ENCODE measurements around the gene NPPC. TPM values are rescaled to one million over a fixed set of nuclear protein-coding genes. Genes with fewer than 3 reads are reported as not detected.

NPPC gene
- total RNA-seq, 1 experiment from 2014 or later: not detected

DNA sequence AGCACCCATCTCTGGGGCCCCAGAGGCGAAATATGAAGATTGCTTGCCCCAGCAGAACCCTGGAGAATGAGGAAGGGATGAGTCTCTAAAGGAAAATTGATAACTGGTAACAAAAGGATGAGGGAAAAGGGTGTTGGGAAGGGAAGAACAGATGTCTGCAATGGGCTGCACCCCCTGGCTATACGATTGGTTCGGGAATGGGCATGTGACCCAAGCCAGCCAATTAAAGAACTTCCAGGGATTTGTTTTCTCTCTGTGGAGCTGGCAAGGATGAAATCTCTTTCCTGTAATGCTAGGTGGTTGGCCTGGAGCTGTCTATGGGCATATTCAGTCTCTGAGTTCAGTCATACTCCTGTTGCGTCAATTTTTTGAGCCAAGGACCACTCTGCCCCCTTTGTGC, 12.8 kb upstream of the NPPC start:
- no peaks in the 10 kb centered on the region for H3K27me3 ChIP-seq (ENCODE audit: low read length)
- H3K4me2 ChIP-seq (ENCODE audit: low read length): no peak overlapping the region
- no peaks in the 10 kb centered on the region for H3K9me3 ChIP-seq (ENCODE audit: low read length)
- H4K20me1 ChIP-seq (ENCODE audit: low read length): no peaks in the 10 kb centered on the region
- H3F3A ChIP-seq (ENCODE audit: low read length, unreplicated experiment): no peaks in the 10 kb centered on the region
- H3K79me2 ChIP-seq (ENCODE audit: low read length): no peaks in the 10 kb centered on the region
- H3K4me3 ChIP-seq (ENCODE audit: low read length): no peak overlapping the region
- TF ChIP-seq EZH2 (IDR thresholded peaks at IDR 0.05; ENCODE audit: low read length, unreplicated experiment): no peak
- TF ChIP-seq, protein P1, sequence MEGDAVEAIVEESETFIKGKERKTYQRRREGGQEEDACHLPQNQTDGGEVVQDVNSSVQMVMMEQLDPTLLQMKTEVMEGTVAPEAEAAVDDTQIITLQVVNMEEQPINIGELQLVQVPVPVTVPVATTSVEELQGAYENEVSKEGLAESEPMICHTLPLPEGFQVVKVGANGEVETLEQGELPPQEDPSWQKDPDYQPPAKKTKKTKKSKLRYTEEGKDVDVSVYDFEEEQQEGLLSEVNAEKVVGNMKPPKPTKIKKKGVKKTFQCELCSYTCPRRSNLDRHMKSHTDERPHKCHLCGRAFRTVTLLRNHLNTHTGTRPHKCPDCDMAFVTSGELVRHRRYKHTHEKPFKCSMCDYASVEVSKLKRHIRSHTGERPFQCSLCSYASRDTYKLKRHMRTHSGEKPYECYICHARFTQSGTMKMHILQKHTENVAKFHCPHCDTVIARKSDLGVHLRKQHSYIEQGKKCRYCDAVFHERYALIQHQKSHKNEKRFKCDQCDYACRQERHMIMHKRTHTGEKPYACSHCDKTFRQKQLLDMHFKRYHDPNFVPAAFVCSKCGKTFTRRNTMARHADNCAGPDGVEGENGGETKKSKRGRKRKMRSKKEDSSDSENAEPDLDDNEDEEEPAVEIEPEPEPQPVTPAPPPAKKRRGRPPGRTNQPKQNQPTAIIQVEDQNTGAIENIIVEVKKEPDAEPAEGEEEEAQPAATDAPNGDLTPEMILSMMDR (conservative IDR thresholded peaks at IDR 0.05; ENCODE audit: low read depth, low read length): no peak
- no peak for TF ChIP-seq EZH2phosphoT487 (IDR thresholded peaks at IDR 0.05; ENCODE audit: borderline replicate concordance, low read length)
- H2AFZ ChIP-seq (ENCODE audit: low read length): no peak overlapping the region
- CTCF ChIA-PET: interaction anchor here (0.8 kb wide), 1 partner anchor 14 kb away, joined by 3 read pairs; no protein-coding TSS in a partner anchor
- H3K4me1 ChIP-seq (ENCODE audit: insufficient read depth, low read length): no peaks in the 10 kb centered on the region
- intact Hi-C loops (cut with micrococcal nuclease): no loop called here
- H3K27ac ChIP-seq (ENCODE audit: low read length): no peak overlapping the region
- H3K36me3 ChIP-seq (ENCODE audit: low read depth, low read length): no peaks in the 10 kb centered on the region
- DNase-seq (no peak), ATAC-seq (no peak)
- no TSS peak for BruUV-seq (replicated peaks)
- no peaks in the 10 kb centered on the region for H3K9me2 ChIP-seq (replicated peaks; ENCODE audit: low read length)
- H3K9ac ChIP-seq (ENCODE audit: low read length): no peak overlapping the region
- POLR2A ChIA-PET (ENCODE audit: unreplicated experiment): no interaction called here

DNA sequence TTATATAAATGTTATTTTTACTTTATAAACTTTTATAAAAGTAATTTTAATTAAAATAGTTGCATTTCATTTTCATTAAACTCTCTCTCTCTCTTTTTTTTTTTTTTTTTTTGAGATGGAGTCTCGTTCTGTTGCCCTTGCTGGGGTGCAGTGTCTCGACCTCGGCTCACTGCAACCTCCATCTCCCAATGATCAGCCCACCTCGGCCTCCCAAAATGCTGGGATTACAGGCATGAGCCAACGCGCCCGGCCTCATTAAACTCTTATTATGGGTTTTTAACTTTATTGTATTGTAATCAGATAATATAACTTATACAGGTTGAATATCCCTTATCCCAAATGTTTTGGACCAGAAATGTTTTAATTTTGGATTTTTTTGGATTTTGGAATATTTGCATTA, 10.9 kb upstream of the NPPC start:
- no peaks in the 10 kb centered on the region for H3F3A ChIP-seq (ENCODE audit: low read length, unreplicated experiment)
- CTCF ChIA-PET: no interaction called here
- POLR2A ChIA-PET (ENCODE audit: unreplicated experiment): no interaction called here

GRCh38 chr2:231936491-231936890, 10.3 kb upstream of the NPPC start:
- Histone ChIP-seq H3K9me2 (replicated peaks; ENCODE audit: low read length) (no peaks in the 10 kb centered on the region), H3K4me2 (ENCODE audit: low read length) (no peak overlapping the region), H3K27me3 (ENCODE audit: low read length) (no peaks in the 10 kb centered on the region), H3K36me3 (ENCODE audit: low read depth, low read length) (no peaks in the 10 kb centered on the region), H3K79me2 (ENCODE audit: low read length) (no peaks in the 10 kb centered on the region), H3K4me1 (ENCODE audit: insufficient read depth, low read length) (no peaks in the 10 kb centered on the region), H3K9me3 (ENCODE audit: low read length) (no peaks in the 10 kb centered on the region), H4K20me1 (ENCODE audit: low read length) (no peaks in the 10 kb centered on the region), H3K9ac (ENCODE audit: low read length) (no peak overlapping the region), H3F3A (ENCODE audit: low read length, unreplicated experiment) (no peaks in the 10 kb centered on the region), H3K4me3 (ENCODE audit: low read length) (no peak overlapping the region), H2AFZ (ENCODE audit: low read length) (no peak overlapping the region), H3K27ac (ENCODE audit: low read length) (no peak overlapping the region)
- POLR2A ChIA-PET (ENCODE audit: unreplicated experiment): no interaction called here
- intact Hi-C loops (cut with micrococcal nuclease): no loop called here
- no peak for DNase-seq
- BruUV-seq (replicated peaks): no TSS peak
- TF ChIP-seq, protein P1 (conservative IDR thresholded peaks at IDR 0.05; ENCODE audit: low read depth, low read length): no peak
- TF ChIP-seq EZH2phosphoT487 (IDR thresholded peaks at IDR 0.05; ENCODE audit: borderline replicate concordance, low read length) (no peak), EZH2 (IDR thresholded peaks at IDR 0.05; ENCODE audit: low read length, unreplicated experiment) (no peak)
- no peak for ATAC-seq
- CTCF ChIA-PET: no interaction called here

More for the DNA sequence above, 10.9 kb upstream of the NPPC start:
- Histone ChIP-seq H2AFZ (ENCODE audit: low read length) (no peak overlapping the region), H3K9ac (ENCODE audit: low read length) (no peak overlapping the region), H3K79me2 (ENCODE audit: low read length) (no peaks in the 10 kb centered on the region), H3K27me3 (ENCODE audit: low read length) (no peaks in the 10 kb centered on the region), H3K4me1 (ENCODE audit: insufficient read depth, low read length) (no peaks in the 10 kb centered on the region), H3K9me2 (replicated peaks; ENCODE audit: low read length) (no peaks in the 10 kb centered on the region), H4K20me1 (ENCODE audit: low read length) (no peaks in the 10 kb centered on the region), H3K9me3 (ENCODE audit: low read length) (no peaks in the 10 kb centered on the region), H3K27ac (ENCODE audit: low read length) (no peak overlapping the region), H3K4me3 (ENCODE audit: low read length) (no peak overlapping the region), H3K4me2 (ENCODE audit: low read length) (no peak overlapping the region), H3K36me3 (ENCODE audit: low read depth, low read length) (no peaks in the 10 kb centered on the region)
- TF ChIP-seq EZH2phosphoT487 (IDR thresholded peaks at IDR 0.05; ENCODE audit: borderline replicate concordance, low read length) (no peak), EZH2 (IDR thresholded peaks at IDR 0.05; ENCODE audit: low read length, unreplicated experiment) (no peak)
- TF ChIP-seq, protein P1 (conservative IDR thresholded peaks at IDR 0.05; ENCODE audit: low read depth, low read length): no peak
- no peak for DNase-seq
- intact Hi-C loops (cut with micrococcal nuclease): no loop called here
- no TSS peak for BruUV-seq (replicated peaks)
- ATAC-seq: no peak
